GM12872 (cell line): ENCODE data around the gene TUBB2A.

ENCODE experiments used
- TF ChIP-seq, protein P1 (sequence below): IDR thresholded peaks from 3 replicates; pipeline ENCODE4 v1.5.1; 2011; ENCODE audit warnings: low read depth, mild to moderate bottlenecking, low read length, moderate library complexity; ENCODE audit not compliant: insufficient read depth

TUBB2A gene

DNA sequence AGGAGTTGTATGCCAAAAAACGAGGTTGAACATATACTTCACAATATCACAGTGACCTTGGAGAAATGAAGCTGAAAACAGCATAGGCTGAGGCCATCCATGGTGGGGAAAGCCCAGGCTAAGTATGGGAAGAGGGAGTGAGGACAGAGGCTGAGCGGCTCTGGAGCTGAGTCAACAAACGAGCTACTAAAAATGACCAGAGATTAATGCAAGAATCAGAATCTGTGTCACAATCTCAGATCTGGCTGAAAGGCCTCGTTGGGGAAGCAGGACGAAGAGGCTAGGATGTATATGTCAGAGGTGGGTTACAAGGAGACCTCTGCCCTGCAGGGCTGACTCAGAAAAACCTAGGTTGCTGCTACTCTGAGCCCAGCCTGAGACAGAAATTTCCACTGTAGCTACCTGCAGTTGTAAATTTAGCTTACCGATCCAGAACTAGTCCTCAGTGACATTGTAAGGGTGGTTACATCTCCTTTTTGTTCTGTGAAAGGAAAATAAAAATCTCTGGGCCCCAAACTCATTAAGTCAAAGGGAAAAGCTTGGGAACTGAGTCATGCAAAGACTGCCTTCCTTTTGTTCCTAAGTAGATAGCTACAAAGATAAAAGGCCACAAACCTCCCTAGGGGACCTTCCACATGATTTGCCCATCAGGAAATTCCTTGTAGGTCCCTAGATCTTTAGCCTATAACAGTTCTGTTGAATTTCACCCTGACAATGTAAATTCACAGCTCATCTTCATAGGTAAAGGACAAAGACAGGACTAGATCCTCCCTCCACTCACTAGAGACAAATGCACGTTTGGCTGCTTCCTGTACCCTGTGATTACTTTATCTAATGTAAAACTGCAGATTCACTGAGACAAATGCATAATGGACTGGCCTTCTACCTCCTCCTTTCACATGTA, 8.5 kb upstream of the TUBB2A start:
- TF ChIP-seq, protein P1, sequence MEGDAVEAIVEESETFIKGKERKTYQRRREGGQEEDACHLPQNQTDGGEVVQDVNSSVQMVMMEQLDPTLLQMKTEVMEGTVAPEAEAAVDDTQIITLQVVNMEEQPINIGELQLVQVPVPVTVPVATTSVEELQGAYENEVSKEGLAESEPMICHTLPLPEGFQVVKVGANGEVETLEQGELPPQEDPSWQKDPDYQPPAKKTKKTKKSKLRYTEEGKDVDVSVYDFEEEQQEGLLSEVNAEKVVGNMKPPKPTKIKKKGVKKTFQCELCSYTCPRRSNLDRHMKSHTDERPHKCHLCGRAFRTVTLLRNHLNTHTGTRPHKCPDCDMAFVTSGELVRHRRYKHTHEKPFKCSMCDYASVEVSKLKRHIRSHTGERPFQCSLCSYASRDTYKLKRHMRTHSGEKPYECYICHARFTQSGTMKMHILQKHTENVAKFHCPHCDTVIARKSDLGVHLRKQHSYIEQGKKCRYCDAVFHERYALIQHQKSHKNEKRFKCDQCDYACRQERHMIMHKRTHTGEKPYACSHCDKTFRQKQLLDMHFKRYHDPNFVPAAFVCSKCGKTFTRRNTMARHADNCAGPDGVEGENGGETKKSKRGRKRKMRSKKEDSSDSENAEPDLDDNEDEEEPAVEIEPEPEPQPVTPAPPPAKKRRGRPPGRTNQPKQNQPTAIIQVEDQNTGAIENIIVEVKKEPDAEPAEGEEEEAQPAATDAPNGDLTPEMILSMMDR: no peak

DNA sequence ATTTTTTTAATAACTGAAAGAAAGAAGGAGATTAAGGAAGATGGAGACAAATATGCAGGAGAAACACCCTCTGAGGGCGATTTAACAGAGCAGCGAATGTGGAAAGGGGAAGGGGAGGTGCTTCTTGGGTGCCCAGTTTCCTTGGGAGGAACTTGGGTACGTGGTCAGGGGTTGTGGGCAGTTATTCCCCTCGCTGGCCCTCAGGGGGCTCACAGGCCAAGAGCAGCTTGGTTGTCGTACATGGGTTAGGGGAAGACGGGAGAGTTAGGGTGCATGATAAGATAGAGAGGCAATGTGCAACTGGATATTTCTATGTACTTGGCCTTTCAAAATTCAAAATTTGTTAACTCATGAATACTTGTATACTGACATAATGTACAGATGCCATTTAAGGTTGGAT, 7.0 kb upstream of the TUBB2A start:
- TF ChIP-seq, protein P1: no peak

DNA sequence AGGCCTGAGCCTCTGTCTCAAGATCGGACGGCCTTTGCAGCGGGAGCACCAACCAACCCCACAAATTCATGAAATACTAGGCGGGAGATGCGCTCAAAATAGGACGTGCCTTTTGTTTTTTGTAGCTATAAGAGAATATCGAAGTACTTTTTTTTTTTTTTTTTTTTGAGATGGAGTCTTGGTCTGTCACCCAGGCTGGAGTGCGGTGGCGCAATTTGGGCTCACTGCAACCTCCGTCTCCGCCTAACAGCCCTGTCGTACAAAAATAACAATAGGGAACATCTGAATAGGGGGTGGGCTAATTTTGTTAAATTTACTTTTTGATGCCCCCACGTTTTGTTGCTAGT, 5.9 kb upstream of the TUBB2A start:
- TF ChIP-seq, protein P1: peak; percentile 21; the same call in 1 of the 3 replicates

DNA sequence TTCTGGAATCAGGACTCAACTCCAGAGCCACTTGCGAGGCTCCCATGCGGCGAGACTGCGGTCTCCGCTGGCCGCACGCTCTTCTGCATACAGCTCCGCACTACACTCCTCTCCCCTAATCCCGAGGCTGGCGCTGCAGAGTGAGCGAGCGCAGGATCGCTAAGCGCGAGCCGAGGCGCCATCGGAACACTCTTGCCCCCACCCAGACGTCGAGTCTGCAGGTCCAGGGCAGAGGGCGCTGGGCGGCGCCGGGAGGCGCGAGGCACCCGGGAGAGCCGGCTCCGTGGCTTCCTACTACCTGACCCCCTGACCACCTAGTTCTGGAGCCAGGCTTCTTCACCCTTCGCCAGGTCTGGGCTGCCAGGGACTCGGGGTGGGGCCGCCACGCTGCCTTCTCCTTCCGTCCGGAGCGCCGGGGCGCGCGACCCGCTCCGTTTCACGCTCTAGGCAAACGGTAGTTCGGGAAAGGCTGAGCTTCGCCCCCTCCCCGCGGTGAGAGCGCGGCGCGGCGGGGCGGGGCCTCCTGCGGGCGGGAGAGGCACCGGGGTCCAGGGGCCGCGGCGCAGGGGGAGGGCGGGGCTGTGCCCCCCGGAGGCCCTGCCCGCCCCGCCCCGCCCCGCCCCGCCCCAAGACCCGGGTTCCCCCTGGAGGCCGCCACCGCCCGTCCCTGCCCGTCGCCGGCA, 5.4 kb upstream of the TUBB2A start:
- TF ChIP-seq, protein P1: 0 out of 3 replicates have a peak, but pooled peaks have one; percentile 20

DNA sequence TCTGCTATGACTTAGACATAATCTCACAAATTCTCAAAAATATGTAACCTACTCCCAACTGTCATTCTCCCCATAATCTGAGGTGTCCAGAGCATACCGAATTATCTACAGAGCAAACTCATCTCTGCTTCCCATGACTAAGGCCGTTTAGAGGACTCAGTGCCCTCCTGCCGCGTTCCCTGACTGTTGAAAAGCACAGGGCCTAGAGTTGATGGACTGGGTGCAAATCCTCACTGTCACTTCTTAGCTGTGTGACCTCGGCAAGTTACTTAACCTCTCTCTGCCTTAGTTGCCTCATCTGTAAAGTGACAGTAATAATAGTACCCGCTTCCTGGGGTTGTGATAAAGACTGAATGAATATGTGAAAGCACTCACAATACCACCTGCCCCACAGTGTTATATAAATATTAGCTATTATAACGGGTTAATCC, 4.7 kb upstream of the TUBB2A start:
- TF ChIP-seq, protein P1: no peak

DNA sequence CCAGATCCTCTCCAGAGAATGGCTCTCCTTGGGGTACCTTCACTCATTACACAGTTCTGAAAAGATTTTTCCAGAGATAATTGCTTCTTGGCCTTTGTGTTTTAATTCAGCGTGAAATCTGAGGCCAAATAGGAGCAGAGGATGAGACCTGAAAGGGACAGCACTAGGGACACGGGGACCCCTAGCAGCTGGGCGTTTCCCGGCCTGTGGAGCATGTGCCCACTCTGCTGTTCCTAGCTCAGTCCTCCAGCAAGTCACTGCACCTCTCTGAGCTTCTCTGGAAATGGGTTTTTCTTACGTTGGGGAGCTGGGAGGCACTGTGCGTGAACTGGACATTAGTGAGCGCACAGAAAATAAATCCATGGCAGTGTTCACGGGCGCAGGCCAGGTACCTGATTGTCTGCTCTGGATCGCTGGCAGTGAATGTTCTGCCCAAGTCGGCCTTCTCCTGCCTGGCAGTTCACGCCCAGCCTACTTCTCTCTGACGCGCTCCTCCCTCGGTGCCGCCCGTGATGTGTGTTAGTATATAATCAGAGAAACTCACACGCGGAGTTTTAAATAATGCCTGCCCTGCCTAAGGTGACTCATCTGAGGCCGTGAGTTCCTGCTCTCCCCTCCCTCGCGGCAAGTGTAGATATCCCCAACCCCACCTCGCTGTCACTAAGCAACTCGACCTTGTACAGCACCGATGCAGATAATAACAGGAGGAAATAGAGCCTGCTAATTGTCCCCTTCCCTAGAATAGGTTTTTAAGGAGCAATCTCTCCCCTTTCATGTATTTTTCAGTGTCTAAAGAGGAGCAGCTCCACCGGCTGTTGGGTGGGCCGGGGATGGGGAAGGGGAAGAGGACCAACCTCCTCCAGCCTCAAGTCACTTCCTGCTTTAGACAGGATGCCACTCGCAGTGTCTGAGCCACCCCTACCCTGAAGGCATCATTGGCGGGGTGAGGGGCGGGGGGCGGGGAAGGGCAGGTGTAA, 2.7 kb upstream of the TUBB2A start:
- TF ChIP-seq, protein P1: no peak

DNA sequence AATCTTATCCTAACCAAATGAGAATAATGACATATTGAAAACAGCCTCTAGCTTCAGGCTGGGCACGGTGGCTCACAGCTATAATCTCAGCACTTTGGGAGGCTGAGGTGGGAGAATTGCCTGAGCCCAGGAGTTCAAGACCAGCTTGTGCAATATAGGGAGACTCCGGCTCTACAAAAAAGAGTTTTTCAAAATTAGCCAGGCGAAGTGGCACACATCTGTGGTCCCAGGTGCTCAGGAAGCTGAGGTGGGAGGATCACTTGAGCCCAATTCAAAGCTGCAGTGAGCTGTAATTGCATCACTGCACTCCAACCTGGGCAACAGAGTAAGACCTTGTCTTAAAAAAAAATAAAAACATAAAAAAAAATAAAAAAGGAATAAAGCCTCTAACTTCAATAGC, 4.7 kb downstream of the TUBB2A start:
- TF ChIP-seq, protein P1: no peak
